ENCODE measurements around the gene TTC39C. TPM values are rescaled to one million over a fixed set of nuclear protein-coding genes. Genes with fewer than 3 reads are reported as not detected.

TTC39C gene
- total and polyA plus RNA-seq, 2 experiments from 2014 or later: 69.4 to 136 TPM

DNA sequence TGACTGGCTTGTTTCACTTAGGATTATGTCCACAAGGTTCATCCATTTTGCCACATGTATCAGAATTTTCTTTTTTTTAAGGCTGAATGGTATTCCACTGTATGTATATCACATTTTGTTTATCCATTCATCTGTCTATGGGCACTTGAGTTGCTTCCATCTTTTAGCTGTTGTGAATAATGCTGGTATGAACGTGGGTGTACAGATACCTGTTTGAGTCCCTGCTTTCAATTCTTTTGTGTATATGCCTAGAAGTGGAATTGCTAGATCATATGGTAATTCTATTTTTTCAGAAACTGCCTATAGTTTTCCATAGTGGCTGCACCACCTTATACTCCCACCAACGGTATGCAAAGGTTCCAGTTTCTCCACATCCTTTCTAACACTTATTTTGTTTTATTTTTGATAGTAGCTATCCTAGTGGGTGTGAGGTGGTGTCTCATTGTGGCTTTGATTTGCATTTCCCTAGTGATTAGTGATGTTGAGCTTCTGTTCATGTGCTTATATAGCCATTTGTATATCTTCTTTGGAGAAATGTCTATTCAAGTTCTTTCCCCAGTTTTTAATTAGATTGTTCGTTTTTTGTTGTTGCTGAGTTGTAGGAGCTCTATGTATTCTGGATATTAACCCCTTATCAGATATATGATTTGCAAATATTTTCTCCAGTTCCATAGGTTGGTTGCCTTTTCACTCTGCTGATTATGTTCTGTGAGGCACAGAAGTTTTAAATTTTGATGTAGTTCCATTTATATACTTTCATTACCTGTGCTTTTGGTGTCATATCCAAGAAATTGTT lies 40.7 kb downstream of the TTC39C start (continued):
- TF ChIP-seq ZNF462 (CRISPR knock-in tag; IDR thresholded peaks at IDR 0.05) (no peak), EZH2 (IDR thresholded peaks at IDR 0.05; ENCODE audit: low read depth, unreplicated experiment) (no peak), EZH2phosphoT487 (IDR thresholded peaks at IDR 0.05; ENCODE audit: unreplicated experiment) (no peak), POLR2AphosphoS5 (IDR thresholded peaks at IDR 0.05; ENCODE audit: low read depth) (no peak), ZNF114 (CRISPR knock-in tag; IDR thresholded peaks at IDR 0.05) (no peak), NANOG (IDR thresholded peaks at IDR 0.05; ENCODE audit: borderline replicate concordance) (no peak)

GRCh38 chr18:24055878-24056277 lies 41.3 kb downstream of the TTC39C start:
- no peaks in the 10 kb centered on the region for H3K27me3 ChIP-seq (ENCODE audit: insufficient read depth)
- H3F3A ChIP-seq (replicated peaks; ENCODE audit: low read depth): no peaks in the 10 kb centered on the region
- peaks cover 31% of the 10 kb centered on the region for H4K20me1 ChIP-seq (replicated peaks; ENCODE audit: insufficient read depth)
- Mint-ChIP-seq H3K4me3 (no peak overlapping the region), H3K27me3 (ENCODE audit: insufficient read depth, low read depth, poor library complexity) (peaks cover 4% of the 10 kb centered on the region), H3K9me3 (no peaks in the 10 kb centered on the region), H3K4me1 (peaks cover 10% of the 10 kb centered on the region), H3K27ac (no peak overlapping the region), H3K36me3 (ENCODE audit: low read depth) (0 out of 3 replicates have a peak, but pooled peaks cover 3% of the 10 kb centered on the region)
- peaks cover 100% of the 10 kb centered on the region for H3K79me2 ChIP-seq (replicated peaks; ENCODE audit: insufficient read depth)
- H3K27ac ChIP-seq (ENCODE audit: low read depth): no peak overlapping the region
- H3K9me2 ChIP-seq (ENCODE audit: insufficient read depth): no peaks in the 10 kb centered on the region
- no peak for DNase-seq (ENCODE audit: low spot score)
- H2AFZ ChIP-seq: no peak overlapping the region
- peaks cover 26% of the 10 kb centered on the region for H3K4me1 ChIP-seq (ENCODE audit: insufficient read depth)
- 0 out of 2 replicates have a peak overlapping the region, but pooled peaks have one; percentile 5 for H3K4me2 ChIP-seq
- no peaks in the 10 kb centered on the region for H3K36me3 ChIP-seq (ENCODE audit: insufficient read depth)
- peak; percentile 44; the same call in 2 of the 3 replicates for ATAC-seq
- H3K4me3 ChIP-seq: no peak overlapping the region
- TF ChIP-seq, protein P1, sequence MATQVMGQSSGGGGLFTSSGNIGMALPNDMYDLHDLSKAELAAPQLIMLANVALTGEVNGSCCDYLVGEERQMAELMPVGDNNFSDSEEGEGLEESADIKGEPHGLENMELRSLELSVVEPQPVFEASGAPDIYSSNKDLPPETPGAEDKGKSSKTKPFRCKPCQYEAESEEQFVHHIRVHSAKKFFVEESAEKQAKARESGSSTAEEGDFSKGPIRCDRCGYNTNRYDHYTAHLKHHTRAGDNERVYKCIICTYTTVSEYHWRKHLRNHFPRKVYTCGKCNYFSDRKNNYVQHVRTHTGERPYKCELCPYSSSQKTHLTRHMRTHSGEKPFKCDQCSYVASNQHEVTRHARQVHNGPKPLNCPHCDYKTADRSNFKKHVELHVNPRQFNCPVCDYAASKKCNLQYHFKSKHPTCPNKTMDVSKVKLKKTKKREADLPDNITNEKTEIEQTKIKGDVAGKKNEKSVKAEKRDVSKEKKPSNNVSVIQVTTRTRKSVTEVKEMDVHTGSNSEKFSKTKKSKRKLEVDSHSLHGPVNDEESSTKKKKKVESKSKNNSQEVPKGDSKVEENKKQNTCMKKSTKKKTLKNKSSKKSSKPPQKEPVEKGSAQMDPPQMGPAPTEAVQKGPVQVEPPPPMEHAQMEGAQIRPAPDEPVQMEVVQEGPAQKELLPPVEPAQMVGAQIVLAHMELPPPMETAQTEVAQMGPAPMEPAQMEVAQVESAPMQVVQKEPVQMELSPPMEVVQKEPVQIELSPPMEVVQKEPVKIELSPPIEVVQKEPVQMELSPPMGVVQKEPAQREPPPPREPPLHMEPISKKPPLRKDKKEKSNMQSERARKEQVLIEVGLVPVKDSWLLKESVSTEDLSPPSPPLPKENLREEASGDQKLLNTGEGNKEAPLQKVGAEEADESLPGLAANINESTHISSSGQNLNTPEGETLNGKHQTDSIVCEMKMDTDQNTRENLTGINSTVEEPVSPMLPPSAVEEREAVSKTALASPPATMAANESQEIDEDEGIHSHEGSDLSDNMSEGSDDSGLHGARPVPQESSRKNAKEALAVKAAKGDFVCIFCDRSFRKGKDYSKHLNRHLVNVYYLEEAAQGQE (IDR thresholded peaks at IDR 0.05; ENCODE audit: unreplicated experiment): no peak
- TF ChIP-seq ZNF114 (CRISPR knock-in tag; IDR thresholded peaks at IDR 0.05) (no peak), STAT1 (IDR thresholded peaks at IDR 0.05; ENCODE audit: unreplicated experiment) (no peak), NANOG (IDR thresholded peaks at IDR 0.05; ENCODE audit: borderline replicate concordance) (no peak), EZH2phosphoT487 (IDR thresholded peaks at IDR 0.05; ENCODE audit: unreplicated experiment) (no peak), CREB1 (CRISPR knock-in tag; IDR thresholded peaks at IDR 0.05; ENCODE audit: low read depth) (no peak), EZH2 (IDR thresholded peaks at IDR 0.05; ENCODE audit: low read depth, unreplicated experiment) (no peak)
- TF ChIP-seq, protein P2, sequence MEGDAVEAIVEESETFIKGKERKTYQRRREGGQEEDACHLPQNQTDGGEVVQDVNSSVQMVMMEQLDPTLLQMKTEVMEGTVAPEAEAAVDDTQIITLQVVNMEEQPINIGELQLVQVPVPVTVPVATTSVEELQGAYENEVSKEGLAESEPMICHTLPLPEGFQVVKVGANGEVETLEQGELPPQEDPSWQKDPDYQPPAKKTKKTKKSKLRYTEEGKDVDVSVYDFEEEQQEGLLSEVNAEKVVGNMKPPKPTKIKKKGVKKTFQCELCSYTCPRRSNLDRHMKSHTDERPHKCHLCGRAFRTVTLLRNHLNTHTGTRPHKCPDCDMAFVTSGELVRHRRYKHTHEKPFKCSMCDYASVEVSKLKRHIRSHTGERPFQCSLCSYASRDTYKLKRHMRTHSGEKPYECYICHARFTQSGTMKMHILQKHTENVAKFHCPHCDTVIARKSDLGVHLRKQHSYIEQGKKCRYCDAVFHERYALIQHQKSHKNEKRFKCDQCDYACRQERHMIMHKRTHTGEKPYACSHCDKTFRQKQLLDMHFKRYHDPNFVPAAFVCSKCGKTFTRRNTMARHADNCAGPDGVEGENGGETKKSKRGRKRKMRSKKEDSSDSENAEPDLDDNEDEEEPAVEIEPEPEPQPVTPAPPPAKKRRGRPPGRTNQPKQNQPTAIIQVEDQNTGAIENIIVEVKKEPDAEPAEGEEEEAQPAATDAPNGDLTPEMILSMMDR (conservative IDR thresholded peaks at IDR 0.05; ENCODE audit: low read depth in 2 of 2): no peak
- TF ChIP-seq, protein P3, sequence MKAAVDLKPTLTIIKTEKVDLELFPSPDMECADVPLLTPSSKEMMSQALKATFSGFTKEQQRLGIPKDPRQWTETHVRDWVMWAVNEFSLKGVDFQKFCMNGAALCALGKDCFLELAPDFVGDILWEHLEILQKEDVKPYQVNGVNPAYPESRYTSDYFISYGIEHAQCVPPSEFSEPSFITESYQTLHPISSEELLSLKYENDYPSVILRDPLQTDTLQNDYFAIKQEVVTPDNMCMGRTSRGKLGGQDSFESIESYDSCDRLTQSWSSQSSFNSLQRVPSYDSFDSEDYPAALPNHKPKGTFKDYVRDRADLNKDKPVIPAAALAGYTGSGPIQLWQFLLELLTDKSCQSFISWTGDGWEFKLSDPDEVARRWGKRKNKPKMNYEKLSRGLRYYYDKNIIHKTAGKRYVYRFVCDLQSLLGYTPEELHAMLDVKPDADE (IDR thresholded peaks at IDR 0.05): no peak

Measured in GM23338 (cell line).